ENCODE data around the gene FAM131B.

Gene FAM131B

GRCh38 chr7:143401265-143401664, 38.8 kb upstream of the FAM131B start:
- DNase-seq (ENCODE audit: insufficient read length): no peak
- no peak for FAIRE-seq
- no peak for TF ChIP-seq TAF1 (IDR thresholded peaks at IDR 0.05; ENCODE audit: borderline replicate concordance, low read depth, low read length)
- TF ChIP-seq POLR2A (IDR thresholded peaks at IDR 0.05; ENCODE audit: low read depth, low read length): no peak
- TF ChIP-seq POLR2AphosphoS5 (IDR thresholded peaks at IDR 0.05; ENCODE audit: low read depth, low read length): no peak

DNA sequence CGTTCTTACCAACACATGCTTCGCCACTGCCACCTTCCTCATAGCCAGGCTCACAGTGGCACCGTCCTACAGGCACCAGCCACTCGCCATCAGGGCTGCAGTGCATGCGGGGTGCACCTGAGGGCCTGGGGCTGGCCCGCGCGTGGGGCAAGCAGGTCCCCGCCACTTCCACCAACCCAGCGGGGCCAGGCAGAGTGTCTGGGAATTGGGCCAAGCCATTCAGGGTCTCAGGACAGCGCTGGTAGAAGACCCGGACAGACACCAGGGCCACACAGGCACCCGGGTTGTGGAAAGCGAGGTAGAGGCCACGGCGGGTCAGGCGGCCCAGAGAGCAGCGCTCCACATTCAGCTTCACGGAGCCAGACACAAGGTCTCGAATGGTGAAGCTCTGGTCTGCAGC, 37.1 kb upstream of the FAM131B start:
- no peak for FAIRE-seq
- TF ChIP-seq POLR2A (IDR thresholded peaks at IDR 0.05; ENCODE audit: low read depth, low read length) (no peak), POLR2AphosphoS5 (IDR thresholded peaks at IDR 0.05; ENCODE audit: low read depth, low read length) (no peak), TAF1 (IDR thresholded peaks at IDR 0.05; ENCODE audit: borderline replicate concordance, low read depth, low read length) (no peak)
- DNase-seq (ENCODE audit: insufficient read length): no peak

GRCh38 chr7:143399151-143399550, 36.6 kb upstream of the FAM131B start:
- no peak for DNase-seq (ENCODE audit: insufficient read length)
- no peak for FAIRE-seq
- TF ChIP-seq TAF1 (IDR thresholded peaks at IDR 0.05; ENCODE audit: borderline replicate concordance, low read depth, low read length): no peak
- TF ChIP-seq POLR2AphosphoS5 (IDR thresholded peaks at IDR 0.05; ENCODE audit: low read depth, low read length): no peak
- no peak for TF ChIP-seq POLR2A (IDR thresholded peaks at IDR 0.05; ENCODE audit: low read depth, low read length)

DNA sequence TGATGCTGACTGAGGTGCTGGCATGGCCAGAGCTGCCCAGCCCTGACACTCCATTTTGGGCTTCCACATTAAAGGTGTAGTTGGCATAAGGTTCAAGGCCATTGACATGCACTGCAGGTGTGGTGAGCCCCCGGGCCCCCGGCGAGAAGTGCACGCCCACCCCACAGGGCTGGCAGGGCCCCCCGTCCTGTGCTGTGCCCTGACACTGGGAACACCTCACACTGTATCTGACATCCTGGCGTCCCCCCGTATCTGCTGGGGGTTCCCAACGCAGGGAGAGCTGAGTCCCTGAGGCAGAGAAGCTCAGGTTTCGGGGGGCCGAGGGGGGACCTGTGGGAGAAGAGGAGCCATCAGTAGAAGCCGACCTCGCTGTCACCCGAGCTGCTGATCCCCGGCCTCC, 36.1 kb upstream of the FAM131B start:
- DNase-seq (ENCODE audit: insufficient read length): no peak
- no peak for FAIRE-seq
- TF ChIP-seq TAF1 (IDR thresholded peaks at IDR 0.05; ENCODE audit: borderline replicate concordance, low read depth, low read length) (no peak), POLR2AphosphoS5 (IDR thresholded peaks at IDR 0.05; ENCODE audit: low read depth, low read length) (no peak), POLR2A (IDR thresholded peaks at IDR 0.05; ENCODE audit: low read depth, low read length) (no peak)

DNA sequence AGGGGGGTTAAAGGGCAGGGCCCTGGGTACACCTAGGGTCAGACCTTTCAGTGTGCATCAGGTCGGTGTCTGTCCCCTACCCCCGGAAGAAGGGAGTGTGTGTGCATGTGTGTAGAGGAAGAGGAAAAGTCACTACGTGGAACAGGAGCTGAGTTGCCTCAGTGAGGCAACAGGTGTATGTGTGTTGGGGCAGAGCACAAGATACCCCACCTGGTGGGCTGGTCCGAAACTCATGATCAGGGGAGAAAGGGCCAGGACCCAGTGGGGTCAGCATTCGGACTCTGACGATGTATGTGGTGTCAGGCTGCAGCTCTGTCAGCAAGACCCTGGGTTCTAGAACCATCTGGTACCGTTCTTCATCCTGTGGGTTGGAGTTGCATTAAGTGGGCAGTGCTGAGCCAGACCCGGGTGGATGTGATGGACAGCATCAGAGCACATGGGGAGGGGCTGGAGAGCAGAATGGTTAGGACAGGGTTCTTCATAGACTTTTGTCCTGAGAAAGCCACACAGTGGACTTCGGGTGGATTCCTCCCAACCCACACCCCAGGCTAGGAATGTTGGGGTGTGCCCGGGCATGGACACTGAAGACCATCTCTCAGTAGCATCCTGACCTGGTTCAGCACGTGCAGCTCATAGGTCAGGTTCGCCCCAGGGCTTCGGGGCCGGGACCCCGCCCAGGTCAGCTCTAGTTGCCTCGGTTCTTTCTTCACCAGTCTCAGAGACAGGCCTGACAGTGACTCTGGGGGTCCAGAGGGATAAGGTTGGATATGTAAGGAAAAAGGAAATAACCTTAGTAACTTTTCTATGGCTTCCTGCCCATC, 35.4 kb upstream of the FAM131B start:
- no peak for DNase-seq (ENCODE audit: insufficient read length)
- TF ChIP-seq POLR2A (IDR thresholded peaks at IDR 0.05; ENCODE audit: low read depth, low read length) (no peak), TAF1 (IDR thresholded peaks at IDR 0.05; ENCODE audit: borderline replicate concordance, low read depth, low read length) (no peak), POLR2AphosphoS5 (IDR thresholded peaks at IDR 0.05; ENCODE audit: low read depth, low read length) (no peak)
- no peak for FAIRE-seq

DNA sequence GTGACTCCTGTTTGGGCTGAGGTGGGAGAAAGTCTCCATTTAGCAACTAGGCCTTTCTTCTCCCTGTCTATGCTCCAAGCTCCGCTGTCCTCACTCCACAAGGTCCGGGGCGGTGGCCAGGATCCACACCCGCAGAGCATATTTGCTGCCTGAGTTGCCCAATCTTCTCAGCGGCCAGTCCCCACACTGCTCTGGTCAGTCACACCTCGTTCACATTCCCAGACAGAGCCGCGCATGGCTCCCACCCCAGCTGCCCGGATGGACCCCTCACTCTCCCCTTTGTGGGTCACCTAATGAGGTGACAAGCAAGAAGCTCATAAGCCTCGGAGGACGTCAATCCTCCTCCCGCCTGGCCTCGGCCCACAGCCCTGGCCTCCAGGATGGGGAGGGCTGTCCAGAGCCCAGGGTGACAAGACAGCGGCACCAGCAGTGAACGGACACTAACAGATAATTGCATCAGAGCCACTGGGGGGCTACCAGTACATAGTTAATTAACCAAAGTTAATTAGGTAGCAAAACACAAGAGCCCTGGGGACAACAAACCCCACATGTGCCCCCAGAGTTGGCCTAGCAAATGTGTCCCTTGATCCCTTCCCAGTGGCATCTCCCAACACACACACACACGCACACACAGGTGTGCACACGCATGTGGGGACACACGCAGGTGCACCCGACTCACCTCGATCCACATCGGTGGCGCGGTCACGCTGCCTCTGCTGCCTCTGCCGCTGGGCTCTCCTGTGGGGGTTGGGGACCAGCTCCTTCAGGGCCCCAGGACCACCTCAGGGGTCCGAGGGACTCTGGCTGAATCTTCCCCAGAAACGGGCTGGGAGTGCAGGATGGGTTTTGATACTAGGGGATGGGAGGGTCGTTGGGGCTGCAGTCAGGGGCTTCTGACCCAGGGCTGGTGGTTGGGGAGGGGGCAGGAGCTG, 34.4 kb upstream of the FAM131B start:
- DNase-seq (ENCODE audit: insufficient read length) (no peak), FAIRE-seq (no peak)
- TF ChIP-seq TAF1 (IDR thresholded peaks at IDR 0.05; ENCODE audit: borderline replicate concordance, low read depth, low read length) (no peak), POLR2AphosphoS5 (IDR thresholded peaks at IDR 0.05; ENCODE audit: low read depth, low read length) (no peak)

DNA sequence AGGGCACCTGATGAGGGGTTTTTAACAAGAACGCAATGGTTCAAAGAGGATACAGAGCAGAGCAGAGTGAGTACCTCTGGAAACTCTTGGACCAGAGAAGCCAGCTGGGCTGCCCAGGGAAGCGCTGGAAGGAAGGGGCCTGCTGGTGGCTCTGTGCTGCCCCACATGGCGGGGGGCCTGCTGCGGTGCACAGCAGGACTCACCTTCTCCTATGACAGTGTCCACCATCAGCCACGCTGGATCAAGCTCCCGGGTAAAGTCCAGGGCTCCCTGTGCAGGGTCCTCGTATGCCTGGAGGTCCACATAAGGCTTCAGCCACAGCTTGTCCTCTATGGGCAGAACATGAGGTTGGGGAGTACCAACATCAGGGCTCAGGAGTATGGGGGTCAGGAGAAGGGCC, 33.7 kb upstream of the FAM131B start:
- DNase-seq (ENCODE audit: insufficient read length) (no peak), FAIRE-seq (no peak)
- no peak for TF ChIP-seq POLR2AphosphoS5 (IDR thresholded peaks at IDR 0.05; ENCODE audit: low read depth, low read length)
- no peak for TF ChIP-seq POLR2A (IDR thresholded peaks at IDR 0.05; ENCODE audit: low read depth, low read length)
- TF ChIP-seq TAF1 (IDR thresholded peaks at IDR 0.05; ENCODE audit: borderline replicate concordance, low read depth, low read length): no peak

DNA sequence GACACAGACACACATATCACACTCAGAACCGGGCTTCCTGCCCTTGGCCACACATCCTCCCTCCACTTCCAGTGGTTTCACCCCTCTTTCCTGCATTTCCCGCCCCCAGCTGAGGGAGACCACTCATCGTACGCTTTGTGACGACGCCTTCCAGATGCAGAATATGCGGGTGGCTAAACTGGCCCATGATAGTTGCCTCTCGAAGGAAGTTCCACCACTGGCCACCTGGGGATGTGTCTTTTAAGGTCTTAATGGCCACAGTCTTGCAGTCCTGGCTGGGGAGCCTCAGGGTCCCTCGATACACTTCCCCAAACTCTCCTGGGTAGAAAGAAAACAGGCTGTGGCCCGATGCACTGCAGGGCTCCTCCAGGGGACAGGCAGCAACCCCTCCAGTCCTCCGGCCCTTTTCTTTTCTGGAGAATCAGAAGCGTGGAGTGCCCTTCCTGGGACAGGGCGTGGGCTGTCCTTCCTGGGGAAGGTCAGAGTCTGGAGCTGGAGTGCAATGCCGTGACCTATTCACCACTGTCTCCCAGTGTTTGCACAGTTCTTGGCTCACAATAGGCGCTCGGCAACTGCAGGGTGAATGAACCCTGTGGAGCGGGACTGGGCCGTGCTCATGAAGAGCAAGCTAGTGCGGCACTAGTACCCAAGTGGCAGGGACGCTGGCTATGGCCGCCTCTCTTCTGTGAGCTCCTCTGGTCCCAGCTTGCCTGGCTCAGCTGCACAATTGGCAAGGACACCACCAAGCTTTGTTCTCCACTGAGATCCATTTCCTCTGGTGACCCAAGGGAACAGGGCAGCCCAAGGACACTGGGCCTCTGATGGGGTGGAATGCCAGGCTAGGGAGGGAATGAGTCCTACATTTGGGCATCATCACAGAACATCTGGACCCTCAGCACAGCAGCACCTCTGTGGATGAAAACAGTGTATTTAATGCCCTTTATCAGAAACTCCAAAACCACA, 33.0 kb upstream of the FAM131B start:
- TF ChIP-seq TAF1 (IDR thresholded peaks at IDR 0.05; ENCODE audit: borderline replicate concordance, low read depth, low read length) (no peak), POLR2A (IDR thresholded peaks at IDR 0.05; ENCODE audit: low read depth, low read length) (no peak), POLR2AphosphoS5 (IDR thresholded peaks at IDR 0.05; ENCODE audit: low read depth, low read length) (no peak)
- DNase-seq (ENCODE audit: insufficient read length): no peak
- FAIRE-seq: no peak

- no peak for DNase-seq (ENCODE audit: insufficient read length)
- no peak for FAIRE-seq
- TF ChIP-seq POLR2A (IDR thresholded peaks at IDR 0.05; ENCODE audit: low read depth, low read length) (no peak), POLR2AphosphoS5 (IDR thresholded peaks at IDR 0.05; ENCODE audit: low read depth, low read length) (no peak), TAF1 (IDR thresholded peaks at IDR 0.05; ENCODE audit: borderline replicate concordance, low read depth, low read length) (no peak)
Observed at GRCh38 chr7:143394777-143395176, 32.3 kb upstream of the FAM131B start.

GRCh38 chr7:143394068-143394467, 31.6 kb upstream of the FAM131B start:
- DNase-seq (ENCODE audit: insufficient read length) (no peak), FAIRE-seq (no peak)
- TF ChIP-seq POLR2A (IDR thresholded peaks at IDR 0.05; ENCODE audit: low read depth, low read length) (no peak), TAF1 (IDR thresholded peaks at IDR 0.05; ENCODE audit: borderline replicate concordance, low read depth, low read length) (no peak), POLR2AphosphoS5 (IDR thresholded peaks at IDR 0.05; ENCODE audit: low read depth, low read length) (no peak; the same call in 1 of the 2 replicates)
